ENCODE measurements around the gene UNKL.

UNKL gene

GRCh38 chr16:1427473-1428461 is 13.3 kb upstream of the UNKL start:
- no peak overlapping the region for H3K27ac ChIP-seq (ENCODE audit: poor library complexity, severe bottlenecking)
- no peak overlapping the region for H3K4me3 ChIP-seq (ENCODE audit: severe bottlenecking)
- DNase-seq (ENCODE audit: low spot score) (peak; percentile 68), ATAC-seq (ENCODE audit: low read depth) (no peak)
- no peaks in the 10 kb centered on the region for H3K36me3 ChIP-seq (ENCODE audit: low read depth)
- no peak for TF ChIP-seq CTCF (IDR thresholded peaks at IDR 0.05; ENCODE audit: poor library complexity, severe bottlenecking)
- no peaks in the 10 kb centered on the region for H3K9me3 ChIP-seq (ENCODE audit: severe bottlenecking)
- H3K4me1 ChIP-seq (ENCODE audit: insufficient read depth, poor library complexity, severe bottlenecking) = no peaks in the 10 kb centered on the region
- no peaks in the 10 kb centered on the region for H3K27me3 ChIP-seq (ENCODE audit: insufficient read depth, poor library complexity, severe bottlenecking)

DNA sequence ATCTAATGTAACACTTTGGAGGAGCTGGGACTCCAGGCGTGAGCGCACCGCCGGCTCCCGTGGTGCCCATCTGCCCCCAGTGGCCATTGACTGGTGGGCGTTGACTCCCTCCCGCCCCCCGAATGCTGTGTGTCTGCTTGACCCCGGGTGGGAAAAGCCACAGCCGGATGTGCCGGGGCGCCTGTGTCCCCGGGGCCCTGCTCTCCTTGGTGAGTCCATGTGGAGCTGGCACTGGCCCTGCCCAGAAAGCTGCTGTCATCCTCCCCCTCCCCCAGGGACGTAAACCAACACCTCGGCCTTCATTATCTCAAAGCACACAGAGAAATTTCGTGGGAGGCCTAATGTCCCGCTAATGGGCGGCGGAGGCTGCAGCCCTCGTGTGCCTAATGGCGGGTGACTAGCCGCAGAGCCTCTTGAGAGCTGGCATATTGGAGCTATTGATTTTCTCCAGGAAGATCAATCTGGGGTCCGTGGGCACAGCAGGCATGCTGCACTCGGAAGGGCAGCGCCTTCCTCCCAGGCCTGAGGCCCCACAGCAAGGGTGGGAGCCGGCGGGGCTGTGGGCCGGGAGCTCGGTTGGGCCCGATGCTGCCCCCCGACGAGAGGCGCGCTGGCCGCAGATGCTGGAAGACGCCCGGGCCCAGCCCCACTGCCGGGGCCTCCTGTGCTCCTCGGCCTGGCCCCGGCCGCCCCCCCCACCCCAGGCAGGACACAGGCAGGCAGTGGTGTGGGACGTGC is 12.4 kb upstream of the UNKL start:
- no peak overlapping the region for H3K27ac ChIP-seq (ENCODE audit: poor library complexity, severe bottlenecking)

DNA sequence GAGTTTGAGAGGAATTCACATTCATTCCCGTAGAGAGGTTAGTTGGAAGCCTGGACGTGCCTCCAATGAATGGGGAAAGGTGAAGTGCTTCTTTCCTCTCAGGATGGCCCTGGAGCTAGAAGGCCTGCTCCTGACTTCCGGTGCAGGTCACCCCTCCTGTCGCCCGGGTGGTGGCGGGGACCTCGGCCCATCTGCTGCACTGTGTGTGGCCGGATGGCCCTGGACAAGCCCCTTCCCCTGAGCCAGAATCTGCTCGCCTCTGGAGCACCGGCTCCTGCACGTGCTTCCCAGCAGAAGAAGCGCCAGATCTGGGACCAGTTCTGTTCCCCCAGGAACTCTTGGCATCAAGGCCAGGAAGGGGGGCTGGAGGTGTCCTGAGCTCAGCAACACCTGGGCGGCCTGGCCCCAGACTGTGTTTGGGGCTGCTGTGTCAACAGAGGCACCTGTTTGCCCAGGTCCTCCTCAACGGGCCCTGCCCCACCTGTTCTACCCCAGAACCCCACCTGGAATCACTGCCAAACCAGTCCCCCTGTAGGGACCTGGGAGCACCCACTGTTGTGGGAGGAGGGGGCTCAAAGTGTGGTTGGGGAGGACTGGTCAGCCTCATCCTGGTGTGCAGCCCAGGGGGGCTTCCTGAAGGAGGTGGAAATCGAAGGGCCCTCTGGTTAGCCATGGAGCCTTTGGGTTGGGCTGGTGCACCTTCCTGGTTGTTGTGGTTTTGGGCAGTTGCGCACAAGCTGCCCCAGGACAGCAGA is 11.3 kb upstream of the UNKL start:
- H3K27me3 ChIP-seq (ENCODE audit: insufficient read depth, poor library complexity, severe bottlenecking) = no peaks in the 10 kb centered on the region
- no peak overlapping the region for H3K4me3 ChIP-seq (ENCODE audit: severe bottlenecking)
- H3K36me3 ChIP-seq (ENCODE audit: low read depth) = no peaks in the 10 kb centered on the region
- ATAC-seq (ENCODE audit: low read depth) = no peak
- no peak overlapping the region for H3K27ac ChIP-seq (ENCODE audit: poor library complexity, severe bottlenecking)
- H3K9me3 ChIP-seq (ENCODE audit: severe bottlenecking) = peaks cover 4% of the 10 kb centered on the region
- no peaks in the 10 kb centered on the region for H3K4me1 ChIP-seq (ENCODE audit: insufficient read depth, poor library complexity, severe bottlenecking)
- DNase-seq (ENCODE audit: low spot score) = no peak
- no peak for TF ChIP-seq CTCF (IDR thresholded peaks at IDR 0.05; ENCODE audit: poor library complexity, severe bottlenecking)

More for the DNA sequence above, 12.4 kb upstream of the UNKL start:
- TF ChIP-seq CTCF (IDR thresholded peaks at IDR 0.05; ENCODE audit: poor library complexity, severe bottlenecking) = no peak
- peaks cover 2% of the 10 kb centered on the region for H3K9me3 ChIP-seq (ENCODE audit: severe bottlenecking)
- H3K4me3 ChIP-seq (ENCODE audit: severe bottlenecking) = no peak overlapping the region
- DNase-seq (ENCODE audit: low spot score) (peak; percentile 55), ATAC-seq (ENCODE audit: low read depth) (no peak)
- H3K4me1 ChIP-seq (ENCODE audit: insufficient read depth, poor library complexity, severe bottlenecking) = no peaks in the 10 kb centered on the region
- no peaks in the 10 kb centered on the region for H3K36me3 ChIP-seq (ENCODE audit: low read depth)
- H3K27me3 ChIP-seq (ENCODE audit: insufficient read depth, poor library complexity, severe bottlenecking) = no peaks in the 10 kb centered on the region

DNA sequence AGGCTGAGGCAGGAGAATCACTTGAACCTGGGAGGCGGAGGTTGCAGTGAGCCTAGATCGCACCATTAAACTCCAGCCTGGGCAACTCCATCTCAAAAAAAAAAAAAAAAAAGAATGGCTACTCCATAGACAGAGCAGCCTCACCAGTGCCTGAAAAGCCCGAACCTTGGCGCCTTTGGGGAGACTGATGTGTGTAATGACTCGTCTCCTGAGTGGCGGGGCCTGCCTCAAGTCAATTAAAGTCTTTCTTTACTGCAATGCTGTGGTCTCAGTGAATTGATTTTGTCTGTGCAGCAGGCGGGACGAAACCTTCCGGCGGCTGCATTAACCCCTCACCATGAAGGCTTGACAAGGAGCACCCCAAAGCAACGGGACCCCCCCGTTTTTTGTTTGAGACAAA is 9.5 kb upstream of the UNKL start:
- H3K4me3 ChIP-seq (ENCODE audit: severe bottlenecking) = no peak overlapping the region
- peaks cover 4% of the 10 kb centered on the region for H3K4me1 ChIP-seq (ENCODE audit: insufficient read depth, poor library complexity, severe bottlenecking)
- ATAC-seq (ENCODE audit: low read depth) = no peak
- DNase-seq (ENCODE audit: low spot score) = no peak
- TF ChIP-seq CTCF (IDR thresholded peaks at IDR 0.05; ENCODE audit: poor library complexity, severe bottlenecking) = no peak
- H3K9me3 ChIP-seq (ENCODE audit: severe bottlenecking) = peaks cover 4% of the 10 kb centered on the region
- no peak overlapping the region for H3K27ac ChIP-seq (ENCODE audit: poor library complexity, severe bottlenecking)
- peaks cover 5% of the 10 kb centered on the region; the same call in 1 of the 2 replicates for H3K36me3 ChIP-seq (ENCODE audit: low read depth)
- H3K27me3 ChIP-seq (ENCODE audit: insufficient read depth, poor library complexity, severe bottlenecking) = no peaks in the 10 kb centered on the region

Data from RWPE2 (cell line).